HUES64 (cell line): ENCODE data around the gene ACTN4.
A peak's percentile ranks its signal among the peaks of the same experiment; 100 is the strongest.

ENCODE experiments used
- H3K27ac ChIP-seq: 2 replicates; pipeline ENCODE4 v1.7.0; 2013; ENCODE audit warnings: low read depth, low read length, inconsistent platforms
- H3K27me3 ChIP-seq: 2 replicates; pipeline ENCODE4 v1.6.1; 2013; ENCODE audit warnings: mild to moderate bottlenecking, low read length; ENCODE audit not compliant: insufficient read depth
- H3K36me3 ChIP-seq: 2 replicates; pipeline ENCODE4 v1.6.1; 2013; ENCODE audit warnings: mild to moderate bottlenecking, low read length; ENCODE audit not compliant: insufficient read depth
- H3K4me1 ChIP-seq: 2 replicates; pipeline ENCODE4 v1.6.1; 2013; ENCODE audit warnings: mild to moderate bottlenecking, low read length, moderate library complexity; ENCODE audit not compliant: insufficient read depth
- H3K4me3 ChIP-seq: 2 replicates; pipeline ENCODE4 v1.5.1; 2013; ENCODE audit warnings: mild to moderate bottlenecking, low read length, moderate library complexity
- H3K9ac ChIP-seq: 2 replicates; pipeline ENCODE4 v1.6.1; 2013; ENCODE audit warnings: mild to moderate bottlenecking, low read depth, low read length
- H3K9me3 ChIP-seq: 2 replicates; pipeline ENCODE4 v1.6.1; 2013; ENCODE audit warnings: low read depth, low read length; ENCODE audit not compliant: insufficient read depth
- WGBS: fragments of 150-250, 120-280 bp; methylation state at CpG from one replicate; pipeline ENCODE4 v1.1.7; 2013; ENCODE audit warnings: missing lambda C conversion rate; 5-methylcytosine and 5-hydroxymethylcytosine counted together

ACTN4 gene

DNA sequence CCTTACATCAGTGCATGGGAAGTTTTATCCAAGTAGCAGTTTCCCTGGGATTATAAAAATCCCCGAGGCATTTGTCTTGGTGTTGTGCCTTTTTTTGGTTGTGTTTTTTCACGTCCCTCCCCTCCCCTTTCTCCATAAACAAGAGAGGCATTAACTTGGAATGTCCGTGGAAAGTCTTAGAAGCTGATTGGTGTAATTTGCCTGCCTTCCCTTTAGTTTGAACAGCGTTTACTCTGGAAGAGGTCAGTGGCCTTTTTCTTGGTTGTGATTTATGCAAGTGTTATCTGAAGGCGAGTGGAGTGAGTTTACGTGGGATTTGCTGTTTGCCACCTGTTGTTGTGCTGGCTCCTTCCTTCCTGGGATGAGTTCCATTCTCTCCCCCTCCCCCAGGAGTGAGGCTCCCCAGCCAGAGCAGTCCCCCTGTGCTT is 7.2 kb downstream of the ACTN4 start:
- H3K36me3 ChIP-seq, result peaks cover 18% of the 10 kb centered on the region

DNA sequence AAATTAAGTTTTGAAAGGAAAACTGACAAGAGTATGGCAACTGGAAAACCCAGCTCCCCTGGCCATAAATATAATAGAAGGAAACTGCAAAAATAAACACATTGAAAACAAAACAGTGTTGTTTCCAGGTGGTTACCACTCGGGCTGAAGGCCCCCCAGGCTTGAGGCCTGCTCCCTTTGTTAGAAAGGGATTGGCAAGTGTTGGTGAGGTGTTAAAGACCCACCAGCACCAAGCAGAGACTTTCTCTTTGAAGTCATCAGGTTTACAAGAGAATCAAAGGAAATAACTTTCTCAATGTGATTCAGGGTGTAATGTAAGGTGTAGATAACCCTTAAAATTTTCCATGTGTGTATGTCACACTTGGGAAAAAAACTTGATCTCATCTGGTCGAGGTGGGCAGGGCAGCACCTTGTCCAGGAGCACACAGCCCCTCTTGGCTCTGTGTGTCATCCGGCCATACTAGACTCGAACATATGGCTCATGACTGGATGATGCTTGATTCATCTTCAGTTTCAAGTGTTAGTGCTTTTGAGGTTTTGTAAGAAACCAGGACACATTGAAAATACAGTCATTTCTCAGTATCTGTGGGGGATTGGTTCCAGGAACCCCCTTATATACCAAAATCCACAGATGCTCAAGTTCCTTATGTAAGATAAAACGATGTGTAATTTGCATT is 7.8 kb downstream of the ACTN4 start:
- WGBS, result 74% methylated on average over 4 of the region's 5 CpGs
- Histone ChIP-seq H3K4me1 (peaks cover 84% of the 10 kb centered on the region), H3K4me3 (no peak overlapping the region), H3K36me3 (peaks cover 18% of the 10 kb centered on the region), H3K9ac (no peak overlapping the region), H3K9me3 (no peaks in the 10 kb centered on the region), H3K27me3 (no peaks in the 10 kb centered on the region), H3K27ac (peak overlapping the region; percentile 58)

More for the DNA sequence above, 7.2 kb downstream of the ACTN4 start:
- no peak overlapping the region for H3K4me3 ChIP-seq
- H3K9me3 ChIP-seq, result no peaks in the 10 kb centered on the region
- peaks cover 89% of the 10 kb centered on the region for H3K4me1 ChIP-seq
- H3K9ac ChIP-seq, result no peak overlapping the region
- WGBS, result 26% methylated on average over 4 of the region's 6 CpGs
- peak overlapping the region; percentile 58; the same call in 1 of the 2 replicates for H3K27ac ChIP-seq
- H3K27me3 ChIP-seq, result no peaks in the 10 kb centered on the region

DNA sequence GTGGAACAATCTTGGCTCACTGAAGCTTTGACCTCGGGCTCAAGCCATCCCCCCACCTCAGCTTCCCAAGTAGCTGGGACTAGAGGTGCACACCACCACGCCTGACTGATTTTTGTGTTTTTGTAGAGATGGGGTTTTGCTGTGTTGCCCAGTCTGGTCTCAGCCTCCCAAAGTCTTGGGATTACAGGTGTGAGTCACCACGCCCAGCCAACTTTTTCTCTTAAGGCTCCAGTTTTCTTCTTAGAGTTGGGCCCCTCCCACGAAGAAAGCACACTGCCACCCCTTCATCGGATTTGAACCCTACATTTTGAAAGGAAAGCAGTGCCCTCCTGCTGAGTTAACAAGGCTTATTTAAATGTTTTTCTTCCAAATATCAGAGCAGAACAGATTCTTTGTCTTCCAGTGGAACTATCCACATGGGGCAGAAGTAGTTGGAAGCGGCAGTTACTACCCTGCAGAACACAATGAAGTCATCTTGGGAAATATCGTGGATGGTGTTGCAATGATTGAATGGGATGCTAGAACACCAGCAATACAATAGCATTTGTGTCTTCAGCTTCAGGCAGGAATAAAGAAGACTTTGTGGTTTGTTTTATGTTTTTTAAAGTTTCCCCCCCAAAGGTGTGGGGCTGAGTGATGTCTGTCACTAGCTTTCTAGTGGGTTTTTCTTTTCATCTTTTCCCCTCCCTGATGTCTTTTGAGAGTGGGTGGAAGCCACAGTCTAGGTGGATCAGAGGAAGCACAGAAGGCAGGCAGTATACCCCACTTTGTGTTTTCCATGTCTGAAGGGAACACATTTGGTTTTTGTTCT is 8.9 kb downstream of the ACTN4 start:
- Histone ChIP-seq H3K36me3 (peaks cover 18% of the 10 kb centered on the region), H3K4me3 (no peak overlapping the region), H3K27me3 (no peaks in the 10 kb centered on the region), H3K27ac (no peak overlapping the region), H3K9ac (no peak overlapping the region), H3K9me3 (no peaks in the 10 kb centered on the region), H3K4me1 (peaks cover 84% of the 10 kb centered on the region)
- WGBS, result 88% methylated on average over 7 of the region's 7 CpGs

DNA sequence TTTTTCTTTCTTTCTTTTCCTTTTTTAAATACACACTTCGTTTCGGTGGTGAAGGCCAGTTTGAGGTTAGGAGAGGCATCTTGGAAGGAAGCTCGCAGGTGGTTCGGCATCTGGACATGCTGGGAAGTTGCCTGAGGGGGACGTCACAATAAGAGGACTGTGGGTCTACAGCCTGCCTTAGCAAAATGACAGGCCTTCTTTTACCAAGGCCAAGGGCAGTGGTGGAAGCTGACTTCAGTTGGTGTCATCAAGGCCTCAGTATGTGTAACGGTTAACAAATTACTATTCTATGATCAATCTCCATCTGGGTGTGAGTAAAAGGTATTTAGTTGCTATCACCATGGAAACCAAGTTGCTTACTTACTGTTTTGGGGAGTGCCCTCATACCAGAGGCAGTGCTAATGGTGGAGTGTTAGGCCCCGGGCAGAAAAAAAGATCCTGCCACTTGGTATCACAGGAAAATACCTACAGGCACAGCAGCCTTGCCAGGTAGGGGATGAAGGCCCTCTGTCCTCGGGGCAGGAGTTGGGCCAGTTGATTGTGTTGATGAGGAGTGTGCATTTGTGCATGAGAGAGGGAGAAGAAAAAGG is 10.3 kb downstream of the ACTN4 start:
- Histone ChIP-seq H3K4me1 (peaks cover 84% of the 10 kb centered on the region), H3K9me3 (no peaks in the 10 kb centered on the region), H3K9ac (peak overlapping the region; percentile 60), H3K27me3 (no peaks in the 10 kb centered on the region), H3K27ac (peak overlapping the region; percentile 55), H3K4me3 (no peak overlapping the region), H3K36me3 (peaks cover 23% of the 10 kb centered on the region)
- whole genome bisulfite sequencing, result 75% methylated on average over 7 of the region's 8 CpGs

DNA sequence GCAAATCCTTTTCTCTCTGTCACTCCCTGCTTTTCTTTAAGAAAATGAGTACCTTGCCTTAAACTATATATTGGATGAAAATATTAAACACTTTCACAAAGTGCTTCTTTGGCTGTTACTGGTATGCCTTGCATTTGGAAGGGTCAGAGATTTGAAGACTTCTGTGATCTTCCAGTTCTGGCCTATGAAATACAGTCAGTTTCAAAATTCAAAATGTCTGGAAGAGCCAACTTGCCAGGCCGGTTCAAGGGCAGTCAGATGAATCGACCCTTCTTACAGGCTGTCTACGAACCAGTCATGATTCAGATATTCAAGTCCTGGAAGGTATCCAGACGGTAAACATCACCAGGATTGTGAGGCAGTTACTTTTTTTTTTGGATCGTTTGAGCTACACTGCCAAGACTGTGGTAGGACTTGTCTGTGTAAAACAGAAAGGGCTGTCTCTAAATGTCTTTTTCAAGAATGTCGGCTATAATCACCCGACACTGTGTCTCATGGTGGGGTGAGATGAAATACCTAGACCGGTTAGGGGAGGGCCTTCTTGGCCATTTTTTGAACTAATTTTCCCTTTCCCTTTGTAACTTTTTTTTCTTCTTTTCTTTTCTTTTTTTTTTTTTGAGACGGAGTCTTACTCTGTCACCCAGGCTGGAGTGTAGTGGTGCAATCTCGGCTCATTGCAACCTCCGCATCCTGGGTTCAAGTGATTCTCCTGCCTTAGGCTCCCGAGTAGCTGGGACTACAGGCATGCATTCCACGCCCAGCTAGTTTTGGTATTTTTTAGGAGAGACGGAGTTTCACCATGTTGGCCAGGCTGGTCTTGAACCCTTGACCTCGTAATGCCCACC is 11.2 kb downstream of the ACTN4 start:
- Histone ChIP-seq H3K9me3 (no peaks in the 10 kb centered on the region), H3K27me3 (no peaks in the 10 kb centered on the region), H3K4me1 (peaks cover 83% of the 10 kb centered on the region), H3K36me3 (peaks cover 22% of the 10 kb centered on the region), H3K9ac (peak overlapping the region; percentile 60; the same call in 1 of the 2 replicates), H3K27ac (peak overlapping the region; percentile 55), H3K4me3 (no peak overlapping the region)
- 90% methylated on average over 15 of the region's 15 CpGs for WGBS

DNA sequence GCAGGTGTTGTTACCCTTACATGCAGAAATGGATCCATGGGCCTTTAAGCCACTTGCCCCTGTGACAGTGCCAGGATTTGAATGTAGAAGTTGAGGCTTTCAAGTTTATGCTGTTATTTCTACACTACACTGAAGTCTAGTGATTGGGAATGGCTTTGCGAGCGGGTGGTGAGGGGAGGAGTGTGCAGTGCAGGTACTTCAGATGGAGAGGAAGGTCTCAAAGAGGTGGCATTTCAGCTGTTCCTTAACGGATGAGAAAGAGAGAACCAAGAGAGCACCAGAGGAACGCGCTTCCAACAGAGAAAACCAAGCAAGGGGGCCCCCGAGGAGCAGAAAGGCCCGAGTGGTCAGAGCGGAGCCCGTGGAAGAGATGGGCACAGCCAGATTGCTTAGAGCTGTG is 13.3 kb downstream of the ACTN4 start:
- Histone ChIP-seq H3K9ac (no peak overlapping the region), H3K4me3 (no peak overlapping the region), H3K4me1 (peaks cover 84% of the 10 kb centered on the region), H3K9me3 (no peaks in the 10 kb centered on the region), H3K27me3 (no peaks in the 10 kb centered on the region), H3K36me3 (peaks cover 15% of the 10 kb centered on the region), H3K27ac (no peak overlapping the region)
- WGBS, result 90% methylated on average over 9 of the region's 9 CpGs

DNA sequence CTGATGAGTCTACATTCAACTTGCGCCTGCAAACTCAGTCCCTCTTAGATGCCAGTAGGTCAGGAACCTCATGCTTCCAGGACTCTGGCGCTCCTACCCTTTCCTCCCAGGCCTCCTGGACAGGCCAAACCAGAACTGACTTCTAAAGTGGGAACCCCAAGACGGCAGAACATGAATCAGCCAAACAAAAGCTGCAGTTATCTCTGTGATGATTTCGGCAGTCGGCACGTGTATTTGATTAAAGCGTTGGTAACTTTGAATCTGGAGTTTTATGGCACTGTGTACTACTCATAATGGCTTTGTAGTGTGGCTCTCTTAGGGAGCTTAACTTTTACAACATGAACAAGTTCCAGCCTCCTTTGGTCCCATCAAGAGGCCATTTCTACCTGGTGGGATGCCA is 13.7 kb downstream of the ACTN4 start:
- Histone ChIP-seq H3K9me3 (no peaks in the 10 kb centered on the region), H3K4me3 (no peak overlapping the region), H3K36me3 (peaks cover 14% of the 10 kb centered on the region), H3K4me1 (peaks cover 82% of the 10 kb centered on the region), H3K27ac (no peak overlapping the region), H3K9ac (no peak overlapping the region), H3K27me3 (no peaks in the 10 kb centered on the region)
- 72% methylated on average over 7 of the region's 7 CpGs for WGBS

DNA sequence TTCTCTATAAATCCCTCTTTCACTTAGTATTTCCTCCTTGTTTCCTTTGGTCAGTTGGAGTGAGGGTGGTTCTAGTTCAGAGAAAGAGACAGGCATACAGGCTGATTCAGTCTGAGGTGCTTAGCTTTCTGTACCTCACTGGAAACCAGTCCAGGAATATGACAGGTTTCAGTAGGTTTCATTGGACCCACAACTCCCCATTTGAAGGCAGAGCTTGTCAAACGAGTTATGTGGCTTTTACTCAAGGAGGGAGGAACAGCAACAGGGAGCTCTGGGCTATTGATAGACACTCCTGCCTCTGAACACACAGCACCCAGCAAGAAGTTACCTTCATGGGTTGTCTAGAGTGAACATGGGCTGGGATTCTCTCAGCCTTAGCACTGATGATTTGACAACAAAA is 14.5 kb downstream of the ACTN4 start:
- peaks cover 7% of the 10 kb centered on the region; the same call in 1 of the 2 replicates for H3K36me3 ChIP-seq
- no peak overlapping the region for H3K9ac ChIP-seq
- WGBS, result 64% methylated on average over 1 of the region's 1 CpG
- peaks cover 83% of the 10 kb centered on the region for H3K4me1 ChIP-seq
- no peak overlapping the region for H3K4me3 ChIP-seq
- no peaks in the 10 kb centered on the region for H3K27me3 ChIP-seq
- peak overlapping the region; percentile 4; the same call in 1 of the 2 replicates for H3K27ac ChIP-seq
- H3K9me3 ChIP-seq, result no peaks in the 10 kb centered on the region

DNA sequence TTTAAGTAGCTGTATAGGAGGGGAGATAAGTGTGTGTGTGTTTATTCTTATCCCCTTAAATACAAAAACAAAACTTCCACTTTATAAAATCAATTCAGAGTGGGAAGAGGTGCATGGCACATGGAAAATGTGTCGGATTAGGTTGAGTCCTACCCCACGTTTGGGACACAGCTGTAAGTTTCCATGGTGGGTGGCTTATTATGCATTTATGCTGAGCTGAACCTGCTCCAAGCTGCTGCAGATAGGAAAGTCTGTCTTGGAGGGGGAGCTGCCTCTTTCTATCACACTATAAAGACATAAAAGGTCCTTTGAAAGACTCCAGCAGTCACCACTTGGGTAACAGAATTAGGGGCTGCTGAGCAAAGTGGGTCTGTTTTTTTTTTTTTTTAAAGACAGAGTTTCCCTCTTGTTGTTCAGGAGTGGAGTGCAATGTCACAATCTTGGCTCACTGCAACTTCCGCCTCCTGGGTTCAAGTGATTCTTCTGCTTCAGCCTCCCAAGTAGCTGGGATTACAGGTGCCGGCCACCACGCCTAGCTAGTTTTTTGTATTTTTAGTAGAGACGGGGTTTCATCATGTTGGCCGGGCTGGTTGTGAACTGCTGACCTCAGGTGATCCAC is 15.2 kb downstream of the ACTN4 start:
- no peaks in the 10 kb centered on the region for H3K27me3 ChIP-seq
- H3K4me3 ChIP-seq, result no peak overlapping the region
- H3K36me3 ChIP-seq, result peaks cover 6% of the 10 kb centered on the region; the same call in 1 of the 2 replicates
- no peak overlapping the region for H3K9ac ChIP-seq
- H3K27ac ChIP-seq, result 0 out of 2 replicates have a peak overlapping the region, but pooled peaks have one; percentile 4
- WGBS, result 89% methylated on average over 7 of the region's 7 CpGs
- H3K9me3 ChIP-seq, result no peaks in the 10 kb centered on the region
- peaks cover 85% of the 10 kb centered on the region for H3K4me1 ChIP-seq

DNA sequence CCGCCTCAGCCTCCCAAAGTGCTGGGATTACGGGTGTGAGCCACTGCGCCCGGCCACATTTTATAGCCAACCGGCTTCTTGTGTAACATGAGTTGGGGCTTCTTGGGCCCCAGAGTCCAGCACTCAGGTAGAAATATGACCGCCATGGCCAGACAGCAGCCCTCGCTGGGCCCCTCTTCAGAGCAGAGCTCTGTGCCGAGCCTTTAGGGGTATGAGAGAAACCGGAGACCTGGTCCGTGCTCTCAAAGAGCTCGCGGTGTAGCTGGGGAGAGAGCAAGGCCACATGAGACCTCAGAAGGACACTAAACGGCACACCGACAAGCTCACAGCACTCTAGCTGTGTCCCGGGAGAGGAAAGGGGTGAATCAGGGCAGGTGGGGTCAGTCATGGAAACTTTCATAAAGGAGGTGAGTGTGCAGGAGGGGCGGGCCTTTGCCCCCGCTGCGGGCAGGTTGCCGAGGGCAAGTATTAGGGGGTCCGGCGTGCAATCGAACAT is 15.8 kb downstream of the ACTN4 start:
- H3K4me3 ChIP-seq, result no peak overlapping the region
- 89% methylated on average over 22 of the region's 22 CpGs for WGBS
- peaks cover 85% of the 10 kb centered on the region for H3K4me1 ChIP-seq
- H3K27ac ChIP-seq, result 0 out of 2 replicates have a peak overlapping the region, but pooled peaks have one; percentile 38
- no peak overlapping the region for H3K9ac ChIP-seq
- H3K27me3 ChIP-seq, result no peaks in the 10 kb centered on the region
- no peaks in the 10 kb centered on the region for H3K9me3 ChIP-seq
- H3K36me3 ChIP-seq, result peaks cover 8% of the 10 kb centered on the region
